Measurements from ENCODE around the gene RPS19BP1. TPM values are rescaled to one million over a fixed set of nuclear protein-coding genes. Genes with fewer than 3 reads are reported as not detected.

RPS19BP1 gene
- total RNA-seq, 1 donor from 2014 or later = 58.7 TPM

- H3K9me3 Mint-ChIP-seq (ENCODE audit: unreplicated experiment) = peaks cover 1% of the 10 kb centered on the region
- no peak for TF ChIP-seq EZH2 (IDR thresholded peaks at IDR 0.05; ENCODE audit: insufficient read depth, low read length)
- TF ChIP-seq CTCF (IDR thresholded peaks at IDR 0.05; ENCODE audit: insufficient read depth, low read depth, low read length) = no peak
- FAIRE-seq = no peak
- peaks cover 17% of the 10 kb centered on the region for H3K27me3 Mint-ChIP-seq (ENCODE audit: low read depth, unreplicated experiment)
- peak; percentile 91 for DNase-seq (ENCODE audit: low read depth)
- Histone ChIP-seq H3K79me2 (ENCODE audit: insufficient read depth, low read length) (no peaks in the 10 kb centered on the region), H4K20me1 (ENCODE audit: insufficient read depth, low read length) (no peaks in the 10 kb centered on the region), H3K36me3 (ENCODE audit: insufficient read depth, low read length) (no peaks in the 10 kb centered on the region), H3K9ac (ENCODE audit: low read length) (no peak overlapping the region), H3K4me1 (ENCODE audit: insufficient read depth, low read length) (peaks cover 17% of the 10 kb centered on the region), H3K9me3 (ENCODE audit: insufficient read depth, low read depth, low read length) (no peaks in the 10 kb centered on the region), H2AFZ (ENCODE audit: low read depth, low read length) (no peak overlapping the region), H3K4me3 (ENCODE audit: insufficient read depth, low read depth, low read length) (no peak overlapping the region), H3K4me2 (ENCODE audit: low read length) (peak overlapping the region; percentile 43), H3K27me3 (ENCODE audit: insufficient read depth, low read length) (peaks cover 3% of the 10 kb centered on the region), H3K27ac (ENCODE audit: low read depth, low read length) (no peak overlapping the region)
- peak overlapping the region; percentile 38 for H3K27ac Mint-ChIP-seq (ENCODE audit: unreplicated experiment)
- no peak overlapping the region for H3K4me3 Mint-ChIP-seq (ENCODE audit: unreplicated experiment)
- peaks cover 23% of the 10 kb centered on the region for H3K4me1 Mint-ChIP-seq (ENCODE audit: low read depth, unreplicated experiment)
- H3K36me3 Mint-ChIP-seq (ENCODE audit: low read depth, unreplicated experiment) = no peaks in the 10 kb centered on the region
Measured at GRCh38 chr22:39574779-39575551, 42.4 kb upstream of the RPS19BP1 start.

- no peak overlapping the region for H3K27ac ChIP-seq (ENCODE audit: low read depth, low read length)
- H3K36me3 ChIP-seq (ENCODE audit: insufficient read depth, low read length) = no peaks in the 10 kb centered on the region
- Mint-ChIP-seq H3K27ac (ENCODE audit: unreplicated experiment) (no peak overlapping the region), H3K36me3 (ENCODE audit: low read depth, unreplicated experiment) (no peaks in the 10 kb centered on the region), H3K4me1 (ENCODE audit: low read depth, unreplicated experiment) (peaks cover 23% of the 10 kb centered on the region), H3K27me3 (ENCODE audit: low read depth, unreplicated experiment) (peaks cover 19% of the 10 kb centered on the region), H3K4me3 (ENCODE audit: unreplicated experiment) (no peak overlapping the region), H3K9me3 (ENCODE audit: unreplicated experiment) (no peaks in the 10 kb centered on the region)
- H3K4me2 ChIP-seq (ENCODE audit: low read length) = no peak overlapping the region
- H3K9me3 ChIP-seq (ENCODE audit: insufficient read depth, low read depth, low read length) = no peaks in the 10 kb centered on the region
- no peaks in the 10 kb centered on the region for H4K20me1 ChIP-seq (ENCODE audit: insufficient read depth, low read length)
- DNase-seq (ENCODE audit: low read depth) (no peak), FAIRE-seq (no peak)
- H3K4me1 ChIP-seq (ENCODE audit: insufficient read depth, low read length) = peaks cover 17% of the 10 kb centered on the region
- H2AFZ ChIP-seq (ENCODE audit: low read depth, low read length) = no peak overlapping the region
- TF ChIP-seq EZH2 (IDR thresholded peaks at IDR 0.05; ENCODE audit: insufficient read depth, low read length) (no peak), CTCF (IDR thresholded peaks at IDR 0.05; ENCODE audit: insufficient read depth, low read depth, low read length) (no peak)
- no peaks in the 10 kb centered on the region for H3K27me3 ChIP-seq (ENCODE audit: insufficient read depth, low read length)
- no peaks in the 10 kb centered on the region for H3K79me2 ChIP-seq (ENCODE audit: insufficient read depth, low read length)
- no peak overlapping the region for H3K9ac ChIP-seq (ENCODE audit: low read length)
- no peak overlapping the region for H3K4me3 ChIP-seq (ENCODE audit: insufficient read depth, low read depth, low read length)
Measured at GRCh38 chr22:39571538-39571937, 39.0 kb upstream of the RPS19BP1 start.

- peaks cover 23% of the 10 kb centered on the region for H3K4me1 Mint-ChIP-seq (ENCODE audit: low read depth, unreplicated experiment)
- no peak within 1 kb of the TSS for H3K4me2 ChIP-seq (ENCODE audit: low read length)
- no peak for FAIRE-seq
Measured at GRCh38 chr22:39570665-39571064, 38.1 kb upstream of the RPS19BP1 start, which contains the start of gene CACNA1I. Gene CACNA1I (plus strand): TSS chr22:39570753. CDS start chr22:39570753, 0 bp downstream.

More at GRCh38 chr22:39570665-39571064, 38.1 kb upstream of the RPS19BP1 start, which contains the start of gene CACNA1I:
- Histone ChIP-seq H4K20me1 (ENCODE audit: insufficient read depth, low read length) (no peaks in the 10 kb centered on the region), H3K79me2 (ENCODE audit: insufficient read depth, low read length) (no peaks in the 10 kb centered on the region), H3K27me3 (ENCODE audit: insufficient read depth, low read length) (no peaks in the 10 kb centered on the region), H3K9me3 (ENCODE audit: insufficient read depth, low read depth, low read length) (no peaks in the 10 kb centered on the region), H2AFZ (ENCODE audit: low read depth, low read length) (no peak within 1 kb of the TSS), H3K4me1 (ENCODE audit: insufficient read depth, low read length) (peaks cover 15% of the 10 kb centered on the region), H3K9ac (ENCODE audit: low read length) (no peak within 1 kb of the TSS), H3K4me3 (ENCODE audit: insufficient read depth, low read depth, low read length) (no peak within 1 kb of the TSS), H3K27ac (ENCODE audit: low read depth, low read length) (no peak within 1 kb of the TSS), H3K36me3 (ENCODE audit: insufficient read depth, low read length) (no peaks in the 10 kb centered on the region)
- H3K9me3 Mint-ChIP-seq (ENCODE audit: unreplicated experiment) = no peaks in the 10 kb centered on the region
- H3K27ac Mint-ChIP-seq (ENCODE audit: unreplicated experiment) = no peak within 1 kb of the TSS
- H3K27me3 Mint-ChIP-seq (ENCODE audit: low read depth, unreplicated experiment) = peaks cover 19% of the 10 kb centered on the region
- H3K36me3 Mint-ChIP-seq (ENCODE audit: low read depth, unreplicated experiment) = no peaks in the 10 kb centered on the region
- no peak for TF ChIP-seq EZH2 (IDR thresholded peaks at IDR 0.05; ENCODE audit: insufficient read depth, low read length)
- no peak for TF ChIP-seq CTCF (IDR thresholded peaks at IDR 0.05; ENCODE audit: insufficient read depth, low read depth, low read length)
- DNase-seq (ENCODE audit: low read depth) = no peak
- no peak within 1 kb of the TSS for H3K4me3 Mint-ChIP-seq (ENCODE audit: unreplicated experiment)

All from astrocyte (in vitro differentiated cells and primary cell).